Transverse colon (tissue), 4 donors: Measurements from ENCODE around the gene MDFI.

Source experiments
- EP300 ChIP-seq: sonication (generic); formaldehyde crosslinking; IDR thresholded peaks from one replicate; pipeline ENCODE4 v1.6.1; 2017; ENCODE audit warnings: antibody characterized with exemption, low read depth
- POLR2A ChIP-seq: fragments of 450-650 bp; IDR thresholded peaks from one replicate; pipeline ENCODE4 v1.6.1; 2016; ENCODE audit warnings: antibody characterized with exemption, mild to moderate bottlenecking, moderate library complexity
- POLR2AphosphoS5 ChIP-seq, 3 donors: sonication (generic); formaldehyde crosslinking; IDR thresholded peaks; one replicate each; pipeline ENCODE4 v1.6.1; 2016; ENCODE audit warnings: antibody characterized with exemption in 3 of 3
- TF ChIP-seq, protein P1 (sequence below), 5 experiments: fragments of 200-600 bp in 3 of 5; fragments of 450-650 bp in 2 of 5; sonication (generic) in 3 of 5; IDR thresholded peaks; 1 replicate in 2 of 5; 2 replicates in 3 of 5; pipeline ENCODE4 v1.5.1; 2016 to 2017; ENCODE audit warnings: antibody characterized with exemption in 5 of 5, inconsistent platforms in 3 of 5, mild to moderate bottlenecking in 2 of 5, moderate library complexity in 1 of 5

DNA sequence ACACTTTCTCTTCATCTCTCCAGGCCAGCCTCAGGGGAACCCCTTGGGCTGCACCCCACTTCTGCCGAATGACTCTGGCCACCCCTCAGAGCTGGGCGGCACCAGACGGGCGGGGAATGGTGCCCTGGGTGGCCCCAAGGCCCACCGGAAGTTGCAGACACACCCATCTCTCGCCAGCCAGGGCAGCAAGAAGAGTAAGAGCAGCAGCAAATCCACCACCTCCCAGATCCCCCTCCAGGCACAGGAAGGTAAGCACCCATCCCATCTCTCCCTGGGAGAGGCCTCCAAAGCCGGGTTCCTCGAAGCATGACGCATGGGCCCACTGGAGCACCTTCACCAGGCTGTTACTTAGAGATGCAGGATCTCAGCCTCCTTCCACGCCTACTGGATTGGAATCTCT lies 11.3 kb downstream of the MDFI start:
- TF ChIP-seq, protein P1, sequence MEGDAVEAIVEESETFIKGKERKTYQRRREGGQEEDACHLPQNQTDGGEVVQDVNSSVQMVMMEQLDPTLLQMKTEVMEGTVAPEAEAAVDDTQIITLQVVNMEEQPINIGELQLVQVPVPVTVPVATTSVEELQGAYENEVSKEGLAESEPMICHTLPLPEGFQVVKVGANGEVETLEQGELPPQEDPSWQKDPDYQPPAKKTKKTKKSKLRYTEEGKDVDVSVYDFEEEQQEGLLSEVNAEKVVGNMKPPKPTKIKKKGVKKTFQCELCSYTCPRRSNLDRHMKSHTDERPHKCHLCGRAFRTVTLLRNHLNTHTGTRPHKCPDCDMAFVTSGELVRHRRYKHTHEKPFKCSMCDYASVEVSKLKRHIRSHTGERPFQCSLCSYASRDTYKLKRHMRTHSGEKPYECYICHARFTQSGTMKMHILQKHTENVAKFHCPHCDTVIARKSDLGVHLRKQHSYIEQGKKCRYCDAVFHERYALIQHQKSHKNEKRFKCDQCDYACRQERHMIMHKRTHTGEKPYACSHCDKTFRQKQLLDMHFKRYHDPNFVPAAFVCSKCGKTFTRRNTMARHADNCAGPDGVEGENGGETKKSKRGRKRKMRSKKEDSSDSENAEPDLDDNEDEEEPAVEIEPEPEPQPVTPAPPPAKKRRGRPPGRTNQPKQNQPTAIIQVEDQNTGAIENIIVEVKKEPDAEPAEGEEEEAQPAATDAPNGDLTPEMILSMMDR (IDR thresholded peaks at IDR 0.05), result no peak
- no peak for TF ChIP-seq POLR2A
- TF ChIP-seq EP300, result no peak
- TF ChIP-seq POLR2AphosphoS5 (IDR thresholded peaks at IDR 0.05), result no peak
